Stimulated activated CD4-positive, alpha-beta T cell treated with anti-CD3 and anti-CD28 coated beads, Interleukin-4, amount 100 ng/mL, for 4 hours (primary cell): ENCODE data around the gene GJA10.

Experiments
- DNase-seq, 2 experiments: peaks; one replicate each; pipeline ENCODE4 v3.0.0-alpha.2; 2020

Gene GJA10

DNA sequence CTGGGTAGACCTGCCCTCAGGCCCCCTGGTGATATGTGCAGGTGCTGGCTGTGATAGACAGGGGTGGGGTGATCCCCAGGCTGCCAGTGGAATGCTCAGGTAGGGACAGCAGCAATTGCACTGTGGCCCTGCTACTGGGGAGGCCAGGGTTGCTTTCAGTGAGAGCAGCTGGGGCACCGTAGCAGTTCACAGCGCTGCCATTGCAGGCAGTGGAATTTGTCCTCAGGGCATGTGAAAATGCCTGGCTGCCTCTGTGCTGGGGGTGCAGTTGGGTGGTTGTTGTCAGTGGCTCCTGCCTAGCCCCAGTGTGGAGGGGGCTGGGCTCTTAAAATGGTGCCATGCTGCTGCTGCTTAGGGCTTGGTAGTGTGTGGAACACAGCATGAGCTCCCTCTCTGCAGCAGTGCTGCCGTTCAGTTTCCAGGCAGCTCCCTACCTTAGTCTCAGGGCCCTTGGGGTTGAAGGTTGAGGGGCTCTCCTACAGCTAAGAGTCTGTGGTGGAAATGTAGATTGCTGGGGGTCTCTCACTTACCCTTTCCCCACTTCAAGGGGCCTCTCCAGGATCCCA is 23.6 kb downstream of the GJA10 start:
- no peak for DNase-seq

DNA sequence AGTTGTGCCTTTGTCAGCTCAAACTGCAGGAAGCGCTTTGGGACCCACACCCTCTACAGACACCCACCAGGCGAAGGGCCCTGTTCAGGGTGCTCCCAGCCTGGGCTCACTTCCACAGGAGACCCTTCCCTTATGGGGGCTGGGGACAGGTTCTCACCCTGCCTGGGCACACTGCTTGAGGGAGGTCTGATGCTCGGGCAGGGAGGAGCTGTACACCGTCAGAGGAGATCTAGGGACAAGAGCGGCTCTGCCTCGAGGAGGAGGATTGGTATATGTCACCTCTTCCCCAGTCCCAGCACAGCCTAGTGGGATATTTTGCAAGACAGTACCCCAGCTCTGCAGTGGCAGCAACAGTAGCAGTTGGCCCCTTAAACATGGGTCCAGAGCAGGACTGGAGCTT is 26.9 kb downstream of the GJA10 start:
- DNase-seq = no peak

DNA sequence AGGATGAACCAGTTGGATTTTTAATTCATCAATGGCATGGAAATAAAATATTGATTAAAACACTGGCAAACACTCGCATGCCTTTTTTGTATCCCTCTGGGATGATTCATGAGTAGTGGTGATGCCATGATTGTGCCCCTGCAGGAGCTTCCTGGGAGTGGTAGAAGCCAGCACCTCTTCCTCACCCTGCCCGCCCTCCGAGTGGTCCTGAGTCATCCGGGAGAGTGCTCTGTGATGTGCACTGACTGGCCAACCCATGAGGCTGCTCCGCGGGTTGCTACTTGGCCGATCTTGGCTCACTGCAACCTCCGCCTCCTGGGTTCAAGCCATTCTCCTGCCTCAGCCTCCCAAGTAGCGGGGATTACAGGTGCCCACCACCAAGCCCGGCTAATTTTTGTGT is 27.4 kb downstream of the GJA10 start:
- DNase-seq = no peak

DNA sequence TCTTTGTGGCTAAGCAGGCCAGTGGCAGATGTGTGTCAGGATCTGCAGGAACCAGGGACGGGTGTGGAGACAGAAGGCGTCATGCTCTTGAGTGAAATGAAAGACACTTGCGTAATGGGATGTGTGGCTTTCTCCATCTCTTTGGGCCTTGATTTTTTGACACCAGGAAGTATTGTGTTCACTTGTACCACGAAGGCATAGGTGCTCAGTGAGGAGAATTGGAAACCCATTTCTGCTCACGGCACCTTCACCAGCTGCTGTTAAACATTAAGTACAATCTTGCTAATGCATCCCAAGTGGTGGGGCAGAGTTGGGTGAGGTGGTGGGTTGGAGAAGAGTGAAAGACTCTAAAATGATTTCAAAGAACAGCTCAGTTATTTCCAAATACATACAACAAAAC is 30.0 kb downstream of the GJA10 start:
- DNase-seq = no peak

DNA sequence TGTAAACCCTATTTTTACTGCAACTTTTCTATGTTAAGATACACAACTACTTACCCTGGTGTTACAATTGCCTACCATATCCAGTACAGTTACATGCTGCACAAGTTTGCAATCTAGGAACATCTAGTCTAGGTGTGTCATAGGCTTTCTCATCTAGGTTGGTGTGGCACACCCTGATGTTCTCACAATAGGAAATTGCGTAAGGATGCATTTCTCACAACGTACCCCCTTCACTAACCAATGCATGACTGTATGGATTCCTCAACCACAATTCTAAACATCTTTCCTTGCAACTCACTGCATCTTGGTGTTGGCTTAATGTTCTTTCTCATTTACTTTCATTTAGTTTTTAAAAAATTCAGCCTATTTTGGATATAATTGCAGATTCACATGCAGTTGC is 31.6 kb downstream of the GJA10 start:
- no peak for DNase-seq

DNA sequence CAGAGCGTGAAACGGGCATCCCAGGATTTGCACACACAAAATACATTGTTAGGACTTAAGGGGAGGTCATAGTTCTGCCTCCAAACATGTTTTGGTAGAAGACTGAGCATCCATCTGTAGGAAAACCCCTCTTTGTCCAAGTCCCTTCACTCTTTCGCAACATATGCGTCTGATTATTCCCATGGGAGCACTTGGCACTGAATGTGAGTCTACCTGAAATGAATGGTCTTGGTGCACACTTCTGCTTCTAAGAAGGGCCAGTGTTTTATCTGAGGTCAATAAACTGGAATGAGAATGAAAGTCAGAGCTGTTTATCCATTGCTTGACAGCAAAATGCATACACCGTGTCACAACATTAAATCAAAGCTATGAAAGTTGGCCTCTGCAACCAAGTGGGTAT is 33.0 kb downstream of the GJA10 start:
- no peak for DNase-seq

DNA sequence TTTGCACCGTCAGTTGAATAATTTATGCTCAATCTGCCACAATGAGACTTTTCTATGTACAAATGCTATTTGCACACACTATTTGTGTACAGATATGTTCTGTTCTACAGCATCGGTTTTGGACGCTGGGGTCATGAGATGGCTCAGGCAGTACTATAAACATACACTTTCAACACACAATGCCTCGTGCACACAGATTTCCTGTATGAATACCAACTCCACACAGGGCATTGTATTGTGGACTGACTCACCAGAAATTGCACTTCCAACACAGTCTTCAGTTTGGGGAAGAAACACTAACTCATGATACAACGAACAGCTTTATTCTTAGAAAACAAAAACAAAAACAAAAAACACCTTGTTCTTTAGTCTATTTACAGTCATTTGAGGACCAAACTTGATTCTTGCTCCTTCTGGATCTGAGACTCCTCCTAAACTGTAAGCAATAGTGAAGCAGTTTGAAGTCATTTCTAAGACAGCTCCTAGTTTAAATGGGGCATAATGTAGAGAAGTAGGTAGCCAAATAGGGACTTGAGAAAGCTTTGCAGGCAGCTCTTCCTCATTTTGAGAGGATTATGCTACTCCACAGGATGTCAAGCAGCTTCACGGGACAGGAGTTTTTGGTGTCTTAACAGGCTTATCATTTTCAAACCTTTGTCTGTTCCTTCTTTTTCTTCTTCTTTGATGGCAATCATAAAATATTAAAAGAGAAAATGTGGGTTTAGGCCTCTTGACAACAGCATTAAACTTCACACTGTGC is 33.7 kb downstream of the GJA10 start:
- no peak for DNase-seq

DNA sequence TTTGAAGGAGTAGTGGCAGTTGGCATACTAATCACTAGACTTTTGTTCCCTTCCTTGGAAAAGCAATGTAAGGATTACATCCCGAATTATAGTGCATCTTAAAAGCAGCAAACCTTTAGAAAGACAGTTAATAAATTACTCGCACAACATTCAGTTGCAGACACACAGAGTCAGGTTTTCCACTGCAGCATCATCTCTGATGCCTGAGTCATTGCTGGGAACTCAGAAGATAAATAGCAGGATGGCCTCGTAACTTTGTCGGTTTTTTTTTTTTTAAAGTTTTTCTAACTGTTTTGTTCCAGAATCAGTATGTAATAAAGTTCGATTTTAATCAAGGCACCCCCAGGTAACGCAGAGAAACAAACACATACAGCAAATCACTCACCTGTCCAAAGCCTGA is 34.3 kb downstream of the GJA10 start:
- DNase-seq = peak in 1 of 2 experiments; percentile 67

DNA sequence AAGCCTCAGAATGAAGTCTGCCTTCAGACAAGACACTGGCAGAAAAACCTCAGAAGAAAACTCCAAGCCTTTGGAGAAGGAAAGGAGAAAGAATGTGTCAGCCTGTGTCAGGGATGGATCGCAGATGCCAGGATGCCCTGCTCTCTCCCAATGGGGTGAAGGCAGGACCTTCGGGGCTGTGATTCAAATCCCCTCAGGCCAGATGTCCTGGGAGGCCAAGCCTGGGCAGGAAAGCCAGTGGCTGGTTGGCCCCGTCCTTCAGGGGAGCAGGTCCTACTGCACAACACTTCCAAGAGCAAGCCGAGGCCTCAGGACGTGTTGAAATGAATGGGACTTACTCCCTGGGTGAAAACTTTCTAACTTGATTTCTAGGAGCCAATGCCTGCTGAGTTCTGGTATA is 36.5 kb downstream of the GJA10 start:
- no peak for DNase-seq

DNA sequence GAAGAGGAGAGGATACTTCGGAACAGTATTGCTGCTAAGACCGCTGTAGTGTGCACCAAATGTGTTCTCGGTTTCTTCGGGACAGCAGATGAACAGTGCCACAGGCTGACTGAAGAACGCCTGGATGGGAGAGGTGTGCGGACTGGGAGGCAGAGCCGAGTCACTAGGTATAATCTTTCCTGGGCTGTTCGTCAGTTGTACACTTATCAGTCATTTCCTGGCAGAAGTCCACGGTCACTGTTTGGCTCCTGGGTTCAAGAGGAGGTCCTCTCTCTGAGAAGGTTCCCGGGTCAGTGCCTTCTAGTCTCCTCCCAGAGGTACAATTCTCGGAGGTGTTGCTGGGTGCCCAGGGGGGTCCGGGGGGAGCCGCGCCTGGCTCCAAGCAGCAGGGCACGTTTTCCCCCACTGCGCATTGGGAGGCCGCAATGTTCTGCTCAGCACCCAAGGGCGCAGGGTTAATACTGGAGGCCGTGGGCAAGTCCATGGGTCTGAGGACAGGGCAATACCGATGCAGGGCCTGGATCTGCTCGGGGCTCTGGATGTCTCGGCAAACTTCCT is 38.1 kb downstream of the GJA10 start:
- no peak for DNase-seq

DNA sequence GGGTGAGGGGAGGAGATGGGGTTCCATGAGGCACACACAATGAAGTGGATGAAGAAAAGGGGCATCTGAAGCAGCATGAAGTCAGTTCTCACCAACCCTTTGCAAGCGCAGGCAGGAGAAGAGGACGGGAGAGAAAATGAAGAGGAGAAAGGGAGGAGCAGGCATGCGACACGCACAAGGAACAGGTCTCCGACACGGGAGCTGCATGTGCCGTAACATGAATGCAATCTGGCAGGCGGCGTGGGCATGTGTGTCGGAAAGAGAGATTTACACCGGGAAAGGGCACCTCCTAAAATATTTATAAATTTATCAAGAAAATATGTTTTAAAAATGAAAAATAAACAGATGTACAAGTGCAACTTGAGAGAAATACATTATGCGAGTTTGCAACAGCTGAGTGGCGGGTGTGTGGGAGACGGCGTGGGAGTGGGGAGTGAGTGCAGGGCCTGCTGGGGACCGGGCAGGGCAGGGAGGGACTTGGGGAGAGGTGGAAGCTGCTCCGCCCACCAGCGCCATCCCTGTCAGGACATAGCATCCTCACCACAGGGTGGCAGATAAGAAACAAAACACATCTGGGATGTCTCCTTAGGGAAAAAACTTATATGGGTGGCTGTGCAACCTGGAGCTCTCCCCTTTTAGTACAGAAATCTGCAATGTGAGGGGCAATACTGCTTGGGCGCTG is 40.6 kb downstream of the GJA10 start:
- no peak for DNase-seq

DNA sequence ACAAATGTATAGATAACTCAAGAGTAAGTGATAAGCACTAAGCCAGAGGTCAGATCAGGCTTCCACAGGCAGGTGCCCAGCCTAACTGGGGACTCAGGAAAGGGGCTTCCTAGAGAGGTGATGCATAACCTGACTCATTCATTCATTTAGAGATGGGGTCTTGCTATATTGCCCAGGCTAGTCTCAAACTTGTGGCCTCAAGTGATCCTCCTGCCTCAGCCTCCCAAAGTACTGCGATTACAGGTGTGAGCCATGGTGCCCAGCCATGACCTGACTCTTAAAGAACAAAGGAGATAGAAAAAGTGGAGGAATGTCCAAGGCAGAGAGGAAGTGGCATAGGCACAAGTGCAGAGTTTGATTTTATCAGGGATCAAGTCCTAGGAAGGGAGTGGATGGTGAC is 41.9 kb downstream of the GJA10 start:
- DNase-seq = no peak

DNA sequence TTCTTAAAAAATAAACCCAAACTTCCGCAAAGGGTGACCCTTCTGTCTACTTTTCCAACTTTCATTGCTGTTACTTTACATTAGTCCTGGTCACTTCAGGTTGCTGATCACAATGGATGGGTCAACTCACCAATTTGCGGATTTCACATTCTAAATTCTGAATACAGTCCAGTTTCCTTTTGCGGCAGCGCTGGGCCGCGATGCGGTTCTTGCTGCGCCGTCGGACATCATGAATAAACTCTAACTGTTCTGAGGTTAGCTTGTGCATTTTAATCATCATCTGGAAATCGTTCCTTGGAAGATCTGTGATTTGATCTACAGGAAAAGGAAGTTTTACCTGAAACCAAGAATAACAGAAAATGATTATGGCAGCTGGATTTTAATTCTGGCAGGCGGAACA is 43.7 kb downstream of the GJA10 start:
- no peak for DNase-seq

DNA sequence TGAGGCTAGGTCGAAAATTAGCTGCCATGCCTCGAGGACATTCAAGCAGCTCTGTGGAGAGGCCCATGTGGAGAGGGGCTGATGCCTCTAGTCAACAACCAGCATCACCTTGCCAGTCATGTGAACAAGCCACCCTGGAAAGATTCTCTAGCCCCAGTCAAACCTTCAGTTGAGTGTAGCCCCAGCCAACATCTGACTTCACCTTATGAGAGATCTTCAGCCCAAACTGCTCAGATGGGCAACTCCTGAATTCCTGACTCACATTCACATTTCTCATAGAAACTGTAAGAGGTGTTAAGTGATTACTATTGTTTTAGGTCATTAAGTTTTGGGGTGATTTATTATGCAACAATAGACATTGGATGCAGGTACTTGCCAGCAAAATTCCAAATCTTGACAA is 44.9 kb downstream of the GJA10 start:
- no peak for DNase-seq

DNA sequence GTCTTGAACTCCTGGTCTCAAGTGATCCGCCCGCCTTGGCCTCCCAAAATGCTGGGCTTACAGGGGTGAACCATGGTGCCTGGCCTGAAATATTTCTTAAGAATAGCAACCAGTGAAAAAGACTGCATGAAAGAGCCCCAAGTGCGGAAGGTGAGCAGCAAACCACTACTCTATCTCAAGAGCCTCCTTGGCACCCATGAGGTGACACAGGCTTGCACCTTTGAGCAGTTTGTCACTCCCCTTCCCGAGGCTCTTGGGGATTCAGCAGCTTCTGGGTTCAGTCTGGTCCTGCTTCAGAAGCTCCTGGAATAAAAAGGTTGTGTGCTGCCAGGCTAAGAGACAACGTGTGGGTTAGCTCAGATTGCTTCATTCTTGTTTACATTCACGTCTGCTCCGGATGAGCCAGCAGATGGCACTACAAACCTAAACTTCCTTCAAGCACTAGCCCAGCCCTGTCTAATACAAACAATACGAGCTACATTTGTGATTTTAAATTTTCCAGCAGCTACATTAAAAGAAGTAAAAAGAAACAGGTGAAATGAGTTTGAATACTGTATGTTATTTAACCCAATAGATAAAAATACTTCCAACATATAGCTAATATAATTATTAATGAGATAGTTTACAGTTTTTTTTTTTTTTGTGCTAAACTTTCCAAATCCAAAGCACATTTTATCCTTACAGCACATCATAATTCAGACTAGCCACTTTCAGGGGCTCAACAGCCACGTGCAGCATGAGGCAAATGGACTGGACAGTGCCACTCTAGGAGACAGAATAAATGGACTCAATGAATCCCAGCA is 46.2 kb downstream of the GJA10 start:
- DNase-seq = peak; percentile 38 to 59

DNA sequence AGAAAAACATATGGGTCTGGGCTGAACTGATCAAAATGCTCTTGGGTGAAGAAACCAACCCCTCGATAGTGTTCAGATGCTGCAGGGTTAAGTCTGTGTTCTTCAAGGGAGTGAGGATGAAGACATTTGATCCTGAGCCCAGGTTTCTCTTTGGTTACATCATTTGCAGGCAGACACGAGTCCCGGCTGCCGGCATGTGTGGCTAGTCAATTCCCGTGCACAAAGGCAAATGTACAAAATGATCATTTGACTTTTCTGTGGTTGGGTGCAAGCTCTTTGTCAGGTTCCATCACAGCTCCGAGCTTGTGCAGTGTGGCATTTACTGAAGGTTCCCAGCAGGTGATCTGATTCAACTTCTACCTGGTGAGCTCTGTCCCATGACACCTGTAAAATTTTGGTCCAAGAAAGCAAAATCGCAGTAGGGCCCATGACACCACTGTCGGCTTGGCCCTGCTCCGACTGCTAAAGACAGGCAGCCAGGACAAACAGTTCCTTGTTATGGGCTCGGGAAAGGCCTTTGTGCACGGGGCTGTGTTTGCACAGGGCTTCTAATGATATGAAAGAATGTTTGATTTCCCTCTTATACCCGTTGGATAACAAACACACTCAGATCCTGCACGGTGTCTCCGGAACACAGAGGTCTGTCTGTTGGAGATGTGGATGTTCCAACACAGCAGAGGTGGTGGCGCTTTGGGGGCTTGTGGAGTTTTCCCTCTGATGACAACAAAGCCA is 46.9 kb downstream of the GJA10 start:
- no peak for DNase-seq

DNA sequence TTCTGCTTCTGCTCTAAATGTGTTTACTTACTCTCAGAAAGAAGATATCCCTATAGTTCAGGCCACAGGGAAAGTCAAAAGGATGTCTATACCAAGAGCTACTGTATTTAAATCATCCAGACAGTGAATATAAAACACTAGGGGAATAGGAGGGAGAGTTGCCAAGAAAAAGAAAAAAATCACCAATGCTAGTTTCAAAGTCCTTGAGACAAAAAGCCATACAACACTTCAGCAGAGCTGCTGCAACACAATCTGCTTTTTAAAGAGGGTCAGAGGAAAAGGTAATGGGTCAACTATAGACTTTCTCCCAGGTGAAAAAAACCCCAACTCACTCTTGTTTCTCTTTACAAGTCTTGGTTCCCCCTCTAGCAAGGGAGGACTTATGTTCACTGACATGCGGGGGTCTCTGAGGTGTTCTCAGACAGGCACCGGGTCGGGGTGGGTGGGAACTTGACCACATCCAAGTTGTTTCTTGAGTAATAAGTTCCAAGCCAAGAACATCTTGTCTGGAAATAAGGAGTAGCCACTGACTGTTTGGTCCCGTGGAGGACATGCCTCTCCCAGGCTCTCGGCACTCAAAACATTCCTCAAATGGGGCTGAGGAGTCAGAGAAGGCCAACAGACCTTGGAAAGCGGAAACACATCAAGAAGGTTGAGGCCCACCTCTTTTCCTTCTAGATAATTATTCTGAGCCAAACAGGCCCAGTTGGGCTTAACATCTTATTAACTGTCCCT is 47.7 kb downstream of the GJA10 start:
- DNase-seq = no peak

DNA sequence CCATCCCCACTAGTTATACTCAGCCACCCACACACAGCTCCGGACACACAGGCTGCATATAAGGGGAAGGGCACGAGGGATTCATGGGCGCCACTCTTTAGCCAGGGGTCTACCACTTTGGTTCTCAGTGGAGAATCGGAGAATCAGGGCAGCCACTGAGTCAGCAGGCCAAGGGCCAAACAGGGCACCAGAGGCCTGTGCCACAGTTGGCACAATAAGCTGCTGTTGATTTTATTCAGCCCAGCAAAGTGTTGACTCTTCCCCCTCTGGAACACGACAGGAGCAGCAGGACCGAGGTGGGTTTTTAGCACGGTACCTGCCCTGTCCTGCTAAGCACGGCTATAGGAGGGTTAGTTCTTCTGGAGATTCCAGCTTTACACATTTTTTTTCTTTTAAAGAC is 48.3 kb downstream of the GJA10 start:
- no peak for DNase-seq

DNA sequence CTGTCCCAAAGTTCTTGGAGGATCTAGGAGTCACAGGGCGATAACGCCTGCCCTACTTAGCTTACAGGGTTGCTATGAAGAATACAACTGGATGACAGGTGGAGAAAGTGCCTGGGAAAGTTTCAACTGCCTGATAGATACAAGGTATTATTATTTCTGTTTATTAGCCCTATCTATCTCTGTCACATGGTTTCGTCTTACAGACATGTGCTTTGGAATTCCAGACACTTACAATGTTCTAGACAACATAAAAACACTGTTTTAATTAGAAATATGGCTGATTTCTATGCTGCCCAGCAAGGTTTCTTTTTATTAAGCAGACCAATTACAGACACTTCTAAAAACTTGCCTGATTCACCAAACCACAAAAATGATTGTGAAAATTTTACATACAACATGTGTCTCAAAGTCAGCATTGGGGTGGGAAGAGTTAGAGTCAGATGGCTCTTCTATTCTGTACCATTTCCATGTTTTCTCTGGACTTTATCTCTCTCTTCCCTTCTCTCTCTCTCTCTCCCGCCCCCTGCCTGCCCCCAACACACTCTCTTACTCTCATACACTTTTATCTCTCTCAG is 50.0 kb downstream of the GJA10 start:
- DNase-seq = no peak

DNA sequence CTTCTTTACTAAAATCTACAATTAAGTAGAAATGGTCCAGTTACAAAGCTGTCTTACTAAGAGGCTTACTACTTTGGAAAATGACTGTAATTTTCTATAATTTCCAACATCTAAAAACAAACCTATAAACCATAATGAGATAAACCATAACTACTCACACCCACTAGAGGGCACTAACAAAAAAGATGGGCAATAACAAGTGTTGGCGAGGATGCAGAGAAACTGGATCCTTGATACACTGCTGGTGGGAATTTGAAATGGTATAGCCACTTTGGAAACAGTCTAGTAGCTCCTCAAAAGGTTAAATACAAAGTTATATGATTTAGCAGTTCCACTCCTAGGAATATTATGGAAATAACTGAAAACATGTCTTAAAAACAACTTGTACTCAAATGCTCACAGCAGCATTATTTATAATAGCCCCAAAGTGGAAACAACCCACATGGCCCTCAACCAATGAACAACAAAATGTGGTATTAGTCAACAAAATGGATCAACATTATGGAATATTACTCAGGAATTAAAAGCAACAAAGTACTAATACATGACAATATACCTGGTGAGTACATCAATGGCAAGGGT is 50.6 kb downstream of the GJA10 start:
- no peak for DNase-seq
